GM21515 (cell line): ENCODE data around the gene C1D.
A peak's percentile ranks its signal among the peaks of the same experiment; 100 is the strongest.

Source experiments
- ATAC-seq: cut with Tn5 transposase; IDR thresholded peaks from one replicate; pipeline ENCODE4 v1.9.1; 2021; ENCODE audit not compliant: unreplicated experiment

The C1D gene

DNA sequence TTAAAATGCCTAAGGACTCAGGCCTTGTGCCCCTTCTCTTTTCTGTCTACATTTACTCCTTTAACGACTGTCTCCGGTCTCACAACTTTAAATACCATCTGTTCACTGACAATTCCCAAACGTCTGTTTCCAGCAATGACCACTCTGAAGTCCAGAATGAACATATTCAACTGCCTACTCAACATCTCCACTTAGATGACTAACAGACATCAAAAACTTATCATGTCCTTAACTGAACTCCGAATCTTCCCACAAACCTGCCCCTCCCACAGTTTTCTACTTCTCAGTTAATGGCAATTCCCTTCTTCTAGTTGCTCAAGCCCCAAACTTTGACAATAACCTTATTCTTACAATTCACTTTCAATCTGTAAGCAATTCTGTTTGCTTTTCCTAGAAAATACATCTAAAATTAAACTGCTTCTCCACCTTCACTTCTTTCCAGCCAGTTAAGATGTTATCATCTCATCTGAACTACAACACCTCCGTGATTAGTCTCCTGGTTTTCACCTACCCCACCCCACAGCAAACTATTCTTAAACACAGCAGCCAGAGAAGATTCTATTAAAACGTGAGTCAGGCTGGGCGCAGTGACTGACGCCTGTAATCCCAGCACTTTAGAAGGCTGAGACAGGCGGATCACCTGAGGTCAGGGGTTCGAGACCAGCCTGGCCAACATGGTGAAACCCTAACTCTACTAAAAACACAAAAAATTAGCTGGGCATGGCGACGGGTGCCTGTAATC lies 2.8 kb downstream of the C1D start:
- ATAC-seq: no peak

- ATAC-seq: no peak
Observed at GRCh38 chr2:68057658-68058396, 5.0 kb downstream of the C1D start.

- no peak for ATAC-seq
Observed at GRCh38 chr2:68052717-68053422, 9.9 kb downstream of the C1D start.

DNA sequence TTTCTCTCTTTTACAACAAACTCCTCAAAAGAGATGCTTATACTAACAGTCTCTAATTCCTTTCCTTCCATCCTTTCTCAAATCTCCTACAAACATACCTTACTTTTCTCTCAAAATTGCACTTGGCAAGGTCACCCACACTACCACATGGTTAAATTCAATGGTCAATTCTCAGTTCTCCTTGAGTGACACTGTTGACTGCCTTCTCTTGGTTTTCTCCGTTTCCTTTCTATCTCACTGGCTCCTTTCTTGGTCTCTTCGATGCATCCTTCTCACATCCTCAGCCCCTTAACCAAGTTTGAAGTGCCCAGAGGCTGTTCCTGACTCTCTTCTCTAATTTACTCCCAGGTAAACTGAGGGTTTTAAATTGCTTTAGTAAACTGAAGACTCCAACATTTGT lies 12.5 kb downstream of the C1D start:
- peak; percentile 44 for ATAC-seq

DNA sequence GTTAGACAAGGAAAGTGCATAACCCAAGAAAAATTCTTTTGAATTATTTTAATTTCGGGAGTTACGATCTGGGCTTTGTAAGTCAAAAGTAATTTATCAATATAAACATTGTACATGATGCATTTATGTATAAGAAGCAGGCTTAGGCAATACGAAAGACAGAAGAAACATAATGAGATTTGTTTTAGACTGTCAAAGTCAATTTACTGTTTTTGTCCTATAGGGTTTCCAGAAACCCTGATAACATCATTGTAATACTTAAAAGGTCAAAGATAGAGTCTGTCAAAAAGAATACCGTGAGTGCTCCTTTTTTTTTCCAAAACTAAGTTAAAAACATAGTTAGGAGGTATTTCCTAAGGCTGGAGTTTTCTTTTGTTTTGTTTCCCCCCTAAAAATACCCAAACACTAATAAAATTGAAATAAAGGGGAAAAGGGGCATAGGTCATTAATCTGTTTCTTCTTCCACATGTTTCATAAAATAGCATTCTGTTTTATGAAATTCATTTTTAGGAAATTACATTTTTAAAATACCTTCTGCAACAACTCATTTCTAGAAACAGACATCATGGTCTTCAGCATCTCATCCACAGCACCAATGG lies 16.1 kb downstream of the C1D start:
- no peak for ATAC-seq

- no peak for ATAC-seq
Observed at GRCh38 chr2:68046224-68046623, 16.6 kb downstream of the C1D start.

GRCh38 chr2:68045342-68045741 lies 17.5 kb downstream of the C1D start:
- no peak for ATAC-seq

GRCh38 chr2:68044099-68044498 lies 18.7 kb downstream of the C1D start:
- ATAC-seq: no peak

- ATAC-seq: no peak
Observed at GRCh38 chr2:68043695-68044094, 19.1 kb downstream of the C1D start.

DNA sequence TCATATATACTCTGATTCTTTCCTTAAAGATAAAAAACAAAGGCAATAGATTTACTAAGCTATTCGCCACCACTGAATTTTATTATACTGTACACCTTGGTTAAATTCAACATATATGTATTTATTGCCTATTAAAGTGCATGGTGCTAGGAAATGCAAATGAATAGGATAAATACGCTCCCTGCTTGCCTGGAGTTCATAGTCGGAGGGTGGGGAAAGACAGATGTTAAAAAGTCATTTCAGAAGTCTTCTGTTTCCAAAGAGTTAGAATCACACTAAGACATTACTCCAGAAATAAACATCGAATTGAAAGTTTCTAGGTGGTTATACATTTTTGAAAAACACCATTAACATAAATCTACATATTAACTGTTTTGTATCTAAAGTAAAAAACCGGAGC lies 19.8 kb downstream of the C1D start:
- ATAC-seq: no peak

GRCh38 chr2:68041704-68042245 lies 21.0 kb downstream of the C1D start:
- ATAC-seq: no peak

DNA sequence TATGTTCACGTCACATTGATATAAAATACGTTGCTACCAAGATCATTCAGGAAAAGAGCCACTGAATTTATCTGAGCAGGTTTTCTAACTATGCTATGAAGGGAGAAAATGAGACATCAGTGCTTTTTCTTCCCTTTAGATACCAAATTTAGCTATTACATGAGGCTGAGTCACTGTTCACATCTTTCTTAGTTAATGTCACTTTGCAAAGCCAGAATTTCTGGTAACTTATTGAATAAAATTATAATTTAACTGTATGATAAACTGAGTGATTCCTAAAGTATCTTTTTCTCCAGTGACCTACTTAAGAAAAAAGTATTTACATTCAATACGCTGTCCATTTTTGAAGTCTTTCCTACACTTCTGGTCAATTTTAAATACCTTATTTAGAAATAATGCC lies 22.7 kb downstream of the C1D start:
- ATAC-seq: no peak

GRCh38 chr2:68039317-68039716 lies 23.5 kb downstream of the C1D start:
- ATAC-seq: no peak

- ATAC-seq: no peak
Observed at GRCh38 chr2:68032702-68033101, 30.1 kb downstream of the C1D start.

DNA sequence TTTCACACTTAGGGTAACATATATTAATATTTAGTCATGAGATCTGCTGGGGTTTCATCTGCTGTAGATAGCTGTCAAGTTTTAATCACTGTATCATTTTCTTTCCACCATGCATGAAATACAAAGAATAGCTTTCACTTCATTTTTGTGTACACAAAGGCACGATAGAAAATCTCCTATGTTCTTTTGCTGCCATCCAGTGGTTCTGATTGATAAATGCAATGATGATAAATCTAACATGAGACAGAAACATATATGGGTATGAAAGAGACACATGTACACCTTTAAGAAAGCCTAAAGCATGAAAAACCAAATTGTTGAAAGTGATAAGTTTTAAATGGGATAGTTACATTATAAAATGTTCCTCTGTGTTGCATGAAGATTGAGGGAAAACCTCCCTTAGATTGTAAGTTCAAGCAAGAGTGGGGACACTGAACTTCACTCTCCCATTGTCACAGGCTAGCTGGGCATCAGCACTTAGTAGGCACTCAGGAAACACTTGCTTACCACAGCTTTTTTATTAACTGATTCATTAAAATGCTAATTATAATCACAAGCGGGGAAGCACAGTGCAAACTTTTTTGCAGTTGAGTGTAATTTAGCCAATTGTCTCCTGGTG lies 31.2 kb downstream of the C1D start:
- ATAC-seq: peak; percentile 80

GRCh38 chr2:68031043-68031442 lies 31.8 kb downstream of the C1D start:
- no peak for ATAC-seq

GRCh38 chr2:68030529-68030928 lies 32.3 kb downstream of the C1D start:
- no peak for ATAC-seq

GRCh38 chr2:68027959-68028358 lies 34.8 kb downstream of the C1D start:
- no peak for ATAC-seq

GRCh38 chr2:68024450-68024849 lies 38.4 kb downstream of the C1D start:
- ATAC-seq: no peak

- no peak for ATAC-seq
Observed at GRCh38 chr2:68023904-68024303, 38.9 kb downstream of the C1D start.

DNA sequence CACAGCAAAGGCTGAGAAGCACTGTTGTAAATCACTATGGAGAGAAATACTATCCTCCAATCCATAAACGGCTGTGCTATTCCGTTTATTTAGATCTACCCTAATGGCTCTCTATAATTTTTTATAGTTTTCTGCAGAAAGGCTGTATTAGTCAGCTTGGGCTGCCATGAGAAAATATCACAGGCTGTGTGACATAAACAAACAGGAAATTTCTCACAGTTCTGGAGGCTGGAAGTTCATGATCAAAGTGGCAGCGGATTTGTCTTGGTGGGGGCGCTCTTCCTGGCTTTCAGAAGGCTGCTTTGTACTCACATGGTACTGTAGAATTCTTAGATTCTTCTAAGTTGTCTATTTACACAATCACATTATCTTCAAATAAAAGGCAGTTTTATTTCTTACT lies 44.1 kb downstream of the C1D start:
- ATAC-seq: no peak
